ELF-1 (cell line): ENCODE measurements around the gene ADK.

Experiments used
- DNase-seq: peaks from one replicate; pipeline ENCODE4 v3.0.0-alpha.2; 2016; ENCODE audit warnings: low read depth, low spot score

ADK gene

GRCh38 chr10:74600170-74600569 lies 449.1 kb downstream of the ADK start:
- DNase-seq, result no peak

GRCh38 chr10:74602576-74602975 lies 451.6 kb downstream of the ADK start:
- no peak for DNase-seq

DNA sequence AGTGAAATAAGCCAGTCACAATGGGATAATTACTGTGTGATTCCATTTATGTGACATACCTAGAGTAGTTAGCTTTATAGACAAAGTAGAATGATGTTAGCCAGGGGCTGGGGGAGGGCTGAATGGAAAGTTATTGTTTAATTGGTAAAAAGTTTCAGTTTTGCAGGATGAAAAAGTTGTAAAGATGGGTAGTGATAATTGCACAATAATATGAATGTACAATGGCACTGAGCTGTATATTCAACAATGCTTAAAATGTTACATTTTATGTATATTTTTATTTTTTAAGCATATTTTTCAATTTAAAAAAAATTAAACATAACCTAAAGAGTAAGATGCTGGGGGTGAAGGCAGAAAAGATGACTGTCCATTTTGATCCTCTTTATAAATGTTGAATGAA lies 459.3 kb downstream of the ADK start:
- DNase-seq, result no peak

- no peak for DNase-seq
Measured at GRCh38 chr10:74612195-74612594, 461.2 kb downstream of the ADK start.

DNA sequence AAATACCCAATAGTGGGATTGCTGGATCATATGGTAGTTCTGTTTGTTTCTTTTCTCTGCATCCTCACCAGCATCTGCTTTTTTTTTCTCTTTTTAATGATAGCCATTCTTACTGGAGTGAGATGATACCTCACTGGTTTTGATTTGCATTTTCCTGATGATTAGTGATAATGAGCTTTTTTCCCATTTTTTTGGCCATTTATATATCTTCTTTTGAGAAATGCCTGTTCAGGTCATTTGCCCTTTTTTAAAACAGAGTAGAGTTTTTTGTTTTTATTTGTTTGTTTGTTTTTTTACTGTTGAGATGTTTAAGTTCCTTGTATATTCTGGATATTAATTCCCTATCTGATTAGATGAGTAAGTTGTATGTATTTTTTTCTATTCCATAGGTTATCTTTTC lies 469.6 kb downstream of the ADK start:
- no peak for DNase-seq

- no peak for DNase-seq
Measured at GRCh38 chr10:74623786-74624185, 472.8 kb downstream of the ADK start.

- DNase-seq, result no peak
Measured at GRCh38 chr10:74624501-74624900, 473.5 kb downstream of the ADK start.

- no peak for DNase-seq
Measured at GRCh38 chr10:74628136-74628535, 477.1 kb downstream of the ADK start.

GRCh38 chr10:74634995-74635536 lies 484.0 kb downstream of the ADK start:
- no peak for DNase-seq

- DNase-seq, result no peak
Measured at GRCh38 chr10:74635655-74636054, 484.6 kb downstream of the ADK start.

DNA sequence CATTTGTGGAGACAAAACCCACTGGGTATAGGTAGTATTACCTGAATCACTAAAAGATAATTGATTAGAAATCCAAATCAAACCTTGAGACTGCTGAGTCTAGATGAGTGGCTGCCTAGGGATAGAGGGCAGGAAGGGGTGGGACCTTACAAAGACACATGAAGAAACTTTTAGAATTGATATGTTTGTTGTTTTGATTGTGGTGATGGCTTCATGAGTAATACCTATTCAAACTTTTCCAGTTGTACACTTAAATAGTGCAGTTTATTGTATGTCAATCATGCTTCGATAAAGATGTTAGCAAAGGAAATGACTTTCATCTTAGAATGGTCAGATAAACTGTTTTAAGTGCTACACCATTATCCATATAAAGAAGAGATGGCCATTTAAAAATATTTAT lies 486.7 kb downstream of the ADK start:
- no peak for DNase-seq

- DNase-seq, result peak; percentile 50
Measured at GRCh38 chr10:74640134-74640921, 489.3 kb downstream of the ADK start.

DNA sequence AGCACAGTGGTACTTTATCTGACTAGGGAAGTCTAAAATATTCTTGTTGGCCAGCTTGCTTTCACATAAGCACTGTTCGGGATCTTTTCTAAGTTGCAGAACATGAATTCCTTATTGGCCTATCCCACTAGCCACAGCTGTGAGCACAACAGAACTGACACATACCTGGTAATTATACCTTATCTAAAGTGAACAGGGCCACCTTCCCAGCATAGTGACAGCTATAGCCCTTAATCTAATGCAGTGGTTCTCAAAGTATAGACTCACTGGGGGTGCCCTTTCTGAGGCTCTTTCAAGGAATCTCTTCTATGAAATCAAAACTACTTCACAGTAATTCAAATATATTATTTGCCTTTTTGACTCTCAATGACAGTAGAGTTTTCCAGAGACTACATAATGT lies 490.6 kb downstream of the ADK start:
- DNase-seq, result no peak

- DNase-seq, result peak; percentile 45
Measured at GRCh38 chr10:74642901-74643595, 492.0 kb downstream of the ADK start.

DNA sequence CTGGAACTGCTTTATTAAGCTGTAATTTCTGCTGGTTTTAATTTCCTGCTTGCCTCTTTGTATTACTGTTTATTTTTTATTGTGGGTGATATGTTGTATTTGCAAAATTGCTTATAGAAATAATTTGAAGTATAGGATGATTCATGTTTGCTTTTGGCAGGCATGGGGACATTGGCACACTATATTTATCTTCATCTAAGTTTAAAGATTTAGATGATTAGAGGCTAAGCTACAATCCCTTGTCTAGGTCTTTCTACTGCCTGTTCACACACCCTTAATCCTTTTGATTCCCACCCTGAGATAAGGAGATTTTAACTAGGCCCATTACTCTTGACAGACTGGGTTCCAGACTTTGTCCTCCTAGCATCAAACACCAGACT lies 492.6 kb downstream of the ADK start:
- DNase-seq, result no peak

- no peak for DNase-seq
Measured at GRCh38 chr10:74644738-74645137, 493.7 kb downstream of the ADK start.

DNA sequence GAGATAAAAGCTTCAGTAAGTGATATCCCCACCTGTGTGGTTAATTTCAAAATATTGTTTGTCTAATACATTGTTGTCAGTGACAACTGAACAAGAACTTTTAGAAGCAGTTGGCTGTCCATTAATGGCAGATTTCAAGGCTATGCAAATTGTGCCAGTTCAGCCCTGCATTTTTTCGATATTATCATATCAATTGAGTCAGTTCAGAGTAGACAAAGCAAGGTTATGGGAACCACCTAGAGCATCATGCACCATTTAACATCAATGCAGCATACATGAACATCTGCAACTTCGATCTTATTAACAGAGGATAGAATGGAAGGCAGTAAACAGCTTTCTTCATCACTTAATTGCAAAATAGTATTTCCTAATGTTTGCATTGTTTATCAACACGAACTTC lies 494.7 kb downstream of the ADK start:
- no peak for DNase-seq

DNA sequence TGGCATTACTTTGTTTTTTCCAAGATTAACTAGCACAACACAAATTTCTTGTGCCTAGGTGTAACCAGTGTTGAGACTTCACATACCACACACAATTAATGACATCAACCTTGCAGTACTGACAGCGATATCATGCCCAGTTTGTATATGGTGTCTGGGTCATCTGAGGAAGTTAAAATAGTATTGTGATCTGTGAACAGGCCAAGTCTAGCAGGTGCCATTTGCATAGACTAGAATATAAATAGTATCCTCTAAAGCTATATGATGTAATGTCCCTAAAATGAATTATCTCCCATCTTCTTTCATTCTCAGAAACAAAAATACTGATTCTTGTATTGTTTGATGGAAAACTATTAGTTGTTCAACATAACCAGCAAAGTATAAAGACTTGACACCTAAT lies 499.6 kb downstream of the ADK start:
- DNase-seq, result no peak

DNA sequence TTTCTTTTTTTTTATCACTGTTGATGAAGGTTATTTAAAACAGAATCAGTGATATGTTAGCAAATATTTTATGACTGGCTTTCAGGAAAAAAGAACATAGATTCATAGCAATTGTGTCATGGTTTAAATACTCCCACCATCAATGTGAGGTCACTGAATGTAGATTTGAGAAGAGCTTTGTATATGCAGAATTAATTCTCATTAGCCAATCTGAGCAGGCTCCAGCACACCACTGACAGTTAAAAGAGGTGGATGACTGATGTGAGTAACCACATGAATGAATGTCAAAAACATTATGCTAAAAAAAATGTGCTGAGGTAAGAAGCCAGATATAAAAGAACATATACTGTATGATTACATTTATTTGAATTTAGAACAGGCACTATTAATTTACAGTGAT lies 500.5 kb downstream of the ADK start:
- no peak for DNase-seq

DNA sequence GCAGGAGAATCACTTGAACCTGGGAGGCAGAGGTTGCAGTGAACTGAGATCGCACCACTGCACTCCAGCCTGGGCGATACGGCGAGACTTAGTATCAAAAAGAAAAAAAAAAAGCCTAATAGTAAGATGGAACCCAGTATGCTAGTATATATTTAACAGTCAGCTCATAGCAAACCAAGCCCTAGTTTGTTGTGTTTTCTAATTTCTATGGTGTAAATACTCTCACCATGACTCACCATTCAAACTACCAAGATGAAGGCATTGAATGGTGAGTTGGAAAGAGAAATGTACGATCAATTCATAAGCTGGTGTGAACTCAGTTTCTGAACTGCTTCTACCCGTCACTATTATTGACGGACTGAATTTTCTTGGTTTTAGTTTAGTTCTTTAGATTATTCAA lies 501.6 kb downstream of the ADK start:
- no peak for DNase-seq

- no peak for DNase-seq
Measured at GRCh38 chr10:74658511-74658910, 507.5 kb downstream of the ADK start.

GRCh38 chr10:74662635-74663034 lies 511.6 kb downstream of the ADK start:
- DNase-seq, result no peak

- DNase-seq, result no peak
Measured at GRCh38 chr10:74669210-74669609, 518.2 kb downstream of the ADK start.
